NCI-H2196 (cell line): ENCODE data around the gene TLL2.

Source experiments
- DNase-seq: peaks from one replicate; lab custom pipeline; 2025; ENCODE audit not compliant: unreplicated experiment; lab: John Stamatoyannopoulos, UW

Gene TLL2

GRCh38 chr10:96365571-96365970, 148.2 kb downstream of the TLL2 start:
- no peak for DNase-seq

- no peak for DNase-seq
These were observed 153.0 kb downstream of the TLL2 start for GRCh38 chr10:96360766-96361165.

GRCh38 chr10:96360331-96360730, 153.4 kb downstream of the TLL2 start:
- DNase-seq, result no peak

GRCh38 chr10:96359616-96360015, 154.1 kb downstream of the TLL2 start:
- DNase-seq, result no peak

GRCh38 chr10:96358851-96359540, 154.7 kb downstream of the TLL2 start, which contains the start of gene OPALIN:
Gene OPALIN, minus strand, starts transcription at chr10:96359002. Its CDS starts 106 bp downstream, at chr10:96358896.
- DNase-seq, result no peak

GRCh38 chr10:96357038-96357620, 156.6 kb downstream of the TLL2 start:
- no peak for DNase-seq

- no peak for DNase-seq
These were observed 161.1 kb downstream of the TLL2 start for GRCh38 chr10:96352582-96352981.

GRCh38 chr10:96352027-96352426, 161.7 kb downstream of the TLL2 start:
- DNase-seq, result no peak

GRCh38 chr10:96346295-96346694, 167.4 kb downstream of the TLL2 start:
- no peak for DNase-seq

- DNase-seq, result no peak
These were observed 168.5 kb downstream of the TLL2 start for GRCh38 chr10:96345222-96345621.

GRCh38 chr10:96344178-96344577, 169.5 kb downstream of the TLL2 start:
- no peak for DNase-seq

GRCh38 chr10:96342402-96342801, 171.3 kb downstream of the TLL2 start:
- DNase-seq, result no peak

- DNase-seq, result no peak
These were observed 172.2 kb downstream of the TLL2 start for GRCh38 chr10:96341219-96342182.

GRCh38 chr10:96339956-96340904, 173.5 kb downstream of the TLL2 start:
- DNase-seq, result peak; percentile 60

- DNase-seq, result no peak
These were observed 174.3 kb downstream of the TLL2 start for GRCh38 chr10:96339383-96339782.

- DNase-seq, result no peak
These were observed 175.3 kb downstream of the TLL2 start for GRCh38 chr10:96338279-96338925.

- DNase-seq, result no peak
These were observed 176.6 kb downstream of the TLL2 start for GRCh38 chr10:96337106-96337505.

GRCh38 chr10:96334616-96335526, 178.9 kb downstream of the TLL2 start:
- peak; percentile 17 for DNase-seq

- no peak for DNase-seq
These were observed 180.6 kb downstream of the TLL2 start for GRCh38 chr10:96333101-96333500.
